HG02885 (cell line): ENCODE data around the gene THAP5.
A peak's percentile ranks its signal among the peaks of the same experiment; 100 is the strongest.

Experiments used
- ATAC-seq: cut with Tn5 transposase; IDR thresholded peaks from one replicate; pipeline ENCODE4 v1.9.1; 2021; ENCODE audit warnings: mild to moderate bottlenecking; ENCODE audit not compliant: unreplicated experiment, poor library complexity

Gene THAP5

GRCh38 chr7:108537229-108537628 is 32.3 kb downstream of the THAP5 start:
- ATAC-seq = no peak

- ATAC-seq = no peak
Observed at GRCh38 chr7:108535744-108536143, 33.8 kb downstream of the THAP5 start.

- ATAC-seq = no peak
Observed at GRCh38 chr7:108535257-108535656, 34.2 kb downstream of the THAP5 start.

GRCh38 chr7:108533712-108534111 is 35.8 kb downstream of the THAP5 start:
- no peak for ATAC-seq

GRCh38 chr7:108529341-108529740 is 40.2 kb downstream of the THAP5 start:
- ATAC-seq = no peak

- ATAC-seq = no peak
Observed at GRCh38 chr7:108528183-108528712, 41.3 kb downstream of the THAP5 start.

- ATAC-seq = no peak
Observed at GRCh38 chr7:108526768-108527017, 42.8 kb downstream of the THAP5 start.

- peak; percentile 92 for ATAC-seq
Observed at GRCh38 chr7:108525985-108526767, 43.3 kb downstream of the THAP5 start, which contains the start of gene PNPLA8. PNPLA8 (minus strand) TSS chr7:108526135; CDS start chr7:108515491, 10,644 bp downstream.

GRCh38 chr7:108525327-108525984 is 44.0 kb downstream of the THAP5 start:
- ATAC-seq = peak; percentile 50

GRCh38 chr7:108522780-108523179 is 46.7 kb downstream of the THAP5 start:
- ATAC-seq = no peak

GRCh38 chr7:108517951-108518350 is 51.6 kb downstream of the THAP5 start:
- no peak for ATAC-seq

- ATAC-seq = no peak
Observed at GRCh38 chr7:108515630-108516029, 53.9 kb downstream of the THAP5 start.

- ATAC-seq = no peak
Observed at GRCh38 chr7:108515013-108515412, 54.5 kb downstream of the THAP5 start.
